Measurements from ENCODE around the gene COL21A1. TPM values are rescaled to one million over a fixed set of nuclear protein-coding genes. Genes with fewer than 3 reads are reported as not detected.

COL21A1 gene
- total RNA-seq, 1 donor from 2014 or later = 16.8 TPM

DNA sequence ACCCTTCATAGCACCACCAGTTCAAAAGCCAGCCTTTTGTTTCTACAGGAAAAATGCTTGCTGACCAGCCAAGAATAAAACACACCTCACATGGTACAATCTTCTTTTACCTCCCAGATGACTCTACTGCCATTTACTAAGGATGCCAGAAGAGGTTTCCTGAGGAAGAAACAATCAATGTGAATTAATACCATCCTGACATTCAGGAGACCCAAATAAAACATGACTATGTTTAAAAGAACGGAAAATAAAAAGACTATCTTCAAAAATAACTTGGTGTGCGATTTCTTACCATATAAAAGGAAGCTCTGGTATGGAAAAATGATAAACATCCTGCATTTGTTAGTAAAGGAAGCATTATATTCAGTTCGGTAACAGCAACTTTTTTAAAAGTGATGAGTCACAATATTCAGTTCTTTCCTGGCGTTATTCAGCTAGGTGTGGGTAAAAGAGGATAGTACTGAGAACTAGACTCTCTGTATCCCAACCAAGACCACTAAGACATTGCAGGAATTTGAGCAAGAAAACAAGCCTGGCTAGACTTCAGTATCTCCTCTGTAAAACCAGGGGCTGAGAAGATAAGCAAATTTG lies 16.3 kb downstream of the COL21A1 start:
- no peaks in the 10 kb centered on the region for H3K9me3 Mint-ChIP-seq (ENCODE audit: low read depth)
- H3K27me3 Mint-ChIP-seq = no peaks in the 10 kb centered on the region
- TF ChIP-seq, protein P1, sequence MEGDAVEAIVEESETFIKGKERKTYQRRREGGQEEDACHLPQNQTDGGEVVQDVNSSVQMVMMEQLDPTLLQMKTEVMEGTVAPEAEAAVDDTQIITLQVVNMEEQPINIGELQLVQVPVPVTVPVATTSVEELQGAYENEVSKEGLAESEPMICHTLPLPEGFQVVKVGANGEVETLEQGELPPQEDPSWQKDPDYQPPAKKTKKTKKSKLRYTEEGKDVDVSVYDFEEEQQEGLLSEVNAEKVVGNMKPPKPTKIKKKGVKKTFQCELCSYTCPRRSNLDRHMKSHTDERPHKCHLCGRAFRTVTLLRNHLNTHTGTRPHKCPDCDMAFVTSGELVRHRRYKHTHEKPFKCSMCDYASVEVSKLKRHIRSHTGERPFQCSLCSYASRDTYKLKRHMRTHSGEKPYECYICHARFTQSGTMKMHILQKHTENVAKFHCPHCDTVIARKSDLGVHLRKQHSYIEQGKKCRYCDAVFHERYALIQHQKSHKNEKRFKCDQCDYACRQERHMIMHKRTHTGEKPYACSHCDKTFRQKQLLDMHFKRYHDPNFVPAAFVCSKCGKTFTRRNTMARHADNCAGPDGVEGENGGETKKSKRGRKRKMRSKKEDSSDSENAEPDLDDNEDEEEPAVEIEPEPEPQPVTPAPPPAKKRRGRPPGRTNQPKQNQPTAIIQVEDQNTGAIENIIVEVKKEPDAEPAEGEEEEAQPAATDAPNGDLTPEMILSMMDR (IDR thresholded peaks at IDR 0.05; ENCODE audit: unreplicated experiment) = no peak
- H3K36me3 Mint-ChIP-seq (ENCODE audit: insufficient read depth) = no peaks in the 10 kb centered on the region
- no peak for DNase-seq (ENCODE audit: low spot score, unreplicated experiment)
- no peaks in the 10 kb centered on the region for H3K4me1 Mint-ChIP-seq (ENCODE audit: low read depth)
- H3K4me3 Mint-ChIP-seq (ENCODE audit: low read depth) = no peak overlapping the region
- no peak overlapping the region for H3K27ac Mint-ChIP-seq

DNA sequence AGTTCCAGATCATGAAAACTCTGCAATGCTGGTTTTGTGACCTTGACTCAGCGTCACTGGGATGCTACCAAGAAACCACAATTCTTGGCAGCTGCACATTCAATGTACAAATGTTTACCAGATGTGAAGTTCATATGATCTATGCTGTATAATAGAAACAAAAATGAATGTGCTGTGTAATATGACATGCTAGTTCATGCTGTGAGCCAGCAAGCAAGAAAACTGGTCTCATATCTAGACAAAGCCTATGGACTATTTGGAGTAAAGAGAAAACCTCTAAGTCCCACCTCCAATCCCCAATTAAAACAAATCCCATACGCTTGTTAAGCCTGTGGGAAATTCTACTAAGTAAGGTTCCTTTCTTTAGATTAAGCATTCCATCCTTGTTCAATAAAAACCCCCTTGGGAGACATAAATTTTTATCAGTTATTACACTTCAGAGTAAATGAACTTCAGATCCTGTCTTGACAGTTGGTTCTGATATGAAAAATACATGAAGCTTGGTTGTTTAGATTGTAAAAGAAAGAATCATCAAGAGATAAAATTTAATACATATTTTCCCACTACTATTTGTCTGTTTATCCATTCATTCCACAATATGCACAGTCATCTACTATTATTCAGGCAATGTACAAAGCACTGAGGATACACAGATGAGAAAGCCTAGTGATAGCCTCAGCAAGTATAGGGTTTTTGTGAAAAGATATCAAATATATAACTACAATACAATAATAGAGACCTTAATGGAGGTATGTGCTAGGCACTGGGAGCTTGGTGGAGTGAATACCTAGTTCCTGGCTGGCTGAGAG lies 20.1 kb downstream of the COL21A1 start:
- Mint-ChIP-seq H3K9me3 (ENCODE audit: low read depth) (no peaks in the 10 kb centered on the region), H3K36me3 (ENCODE audit: insufficient read depth) (no peaks in the 10 kb centered on the region), H3K4me1 (ENCODE audit: low read depth) (no peaks in the 10 kb centered on the region), H3K27ac (no peak overlapping the region), H3K4me3 (ENCODE audit: low read depth) (no peak overlapping the region), H3K27me3 (no peaks in the 10 kb centered on the region)
- TF ChIP-seq, protein P1 (IDR thresholded peaks at IDR 0.05; ENCODE audit: unreplicated experiment) = no peak
- DNase-seq (ENCODE audit: low spot score, unreplicated experiment) = no peak

DNA sequence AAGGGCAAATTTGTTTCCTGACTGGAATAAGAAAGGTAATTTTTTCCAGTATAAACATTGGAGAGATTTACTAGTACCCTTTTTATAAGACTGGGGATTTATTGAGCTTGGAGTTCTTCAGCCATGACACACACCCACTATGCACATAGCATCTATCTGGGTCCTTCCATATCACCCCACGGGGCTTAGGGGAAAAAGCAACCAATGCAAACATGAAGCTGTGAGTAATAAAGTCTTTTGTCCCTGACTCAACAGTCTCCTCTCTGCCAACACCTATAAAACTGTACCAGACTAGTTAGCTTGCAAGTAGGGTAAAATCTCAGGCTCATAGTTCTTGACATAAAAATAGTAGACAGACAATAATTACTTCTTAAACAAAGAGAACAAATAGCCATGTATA lies 23.4 kb downstream of the COL21A1 start:
- H3K9me3 Mint-ChIP-seq (ENCODE audit: low read depth) = no peaks in the 10 kb centered on the region
- H3K4me3 Mint-ChIP-seq (ENCODE audit: low read depth) = no peak overlapping the region
- no peaks in the 10 kb centered on the region for H3K27me3 Mint-ChIP-seq
- TF ChIP-seq, protein P1 (IDR thresholded peaks at IDR 0.05; ENCODE audit: unreplicated experiment) = no peak
- H3K27ac Mint-ChIP-seq = no peak overlapping the region
- no peaks in the 10 kb centered on the region for H3K36me3 Mint-ChIP-seq (ENCODE audit: insufficient read depth)
- DNase-seq (ENCODE audit: low spot score, unreplicated experiment) = no peak
- H3K4me1 Mint-ChIP-seq (ENCODE audit: low read depth) = no peaks in the 10 kb centered on the region

DNA sequence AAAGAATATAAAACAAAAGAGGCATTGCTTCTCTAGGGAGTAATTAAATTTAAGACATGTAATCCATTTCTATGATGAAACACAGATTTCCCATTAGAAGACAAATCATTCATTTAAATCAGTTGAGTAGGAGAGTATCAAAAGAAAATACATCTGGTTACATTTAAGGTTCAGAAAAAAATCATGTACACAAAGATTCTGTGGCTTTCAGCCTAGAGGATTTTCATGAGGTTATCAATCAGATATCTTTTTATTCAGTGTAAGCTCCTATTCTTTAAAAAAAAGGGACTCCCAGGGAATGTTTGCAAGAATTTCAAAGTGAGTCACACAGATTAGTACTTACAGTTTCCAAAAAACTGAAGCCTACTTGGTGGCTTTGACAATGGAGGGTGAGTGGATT lies 24.9 kb downstream of the COL21A1 start:
- Mint-ChIP-seq H3K9me3 (ENCODE audit: low read depth) (no peaks in the 10 kb centered on the region), H3K27ac (no peak overlapping the region), H3K4me3 (ENCODE audit: low read depth) (no peak overlapping the region), H3K36me3 (ENCODE audit: insufficient read depth) (no peaks in the 10 kb centered on the region), H3K27me3 (no peaks in the 10 kb centered on the region), H3K4me1 (ENCODE audit: low read depth) (no peaks in the 10 kb centered on the region)
- no peak for DNase-seq (ENCODE audit: low spot score, unreplicated experiment)
- TF ChIP-seq, protein P1 (IDR thresholded peaks at IDR 0.05; ENCODE audit: unreplicated experiment) = no peak

DNA sequence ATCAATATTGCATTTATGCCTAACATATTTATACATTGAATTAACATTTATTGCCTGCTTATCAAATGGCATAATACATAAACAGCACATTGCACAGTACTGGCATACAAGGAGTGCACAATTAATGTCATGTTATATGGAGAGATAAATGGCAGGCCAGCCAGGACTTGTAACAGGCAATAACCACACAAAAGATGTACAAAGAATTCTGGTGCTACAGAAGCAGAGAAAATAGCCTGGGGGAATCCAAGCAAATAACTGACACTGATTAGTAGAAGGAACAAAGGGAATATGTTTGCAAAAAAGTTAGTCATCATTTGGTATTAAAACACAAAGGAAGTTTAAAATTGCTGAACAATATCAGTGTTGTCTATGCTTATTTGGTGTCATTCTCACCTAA lies 27.3 kb downstream of the COL21A1 start:
- Mint-ChIP-seq H3K4me3 (ENCODE audit: low read depth) (no peak overlapping the region), H3K27ac (no peak overlapping the region), H3K27me3 (no peaks in the 10 kb centered on the region), H3K36me3 (ENCODE audit: insufficient read depth) (no peaks in the 10 kb centered on the region), H3K9me3 (ENCODE audit: low read depth) (no peaks in the 10 kb centered on the region), H3K4me1 (ENCODE audit: low read depth) (peaks cover 2% of the 10 kb centered on the region)
- no peak for DNase-seq (ENCODE audit: low spot score, unreplicated experiment)
- TF ChIP-seq, protein P1 (IDR thresholded peaks at IDR 0.05; ENCODE audit: unreplicated experiment) = no peak

Measured in progenitor cell of endocrine pancreas (in vitro differentiated cells).